Gastrocnemius medialis (tissue), 4 donors: ENCODE measurements around the gene PBXIP1. TPM values are rescaled to one million over a fixed set of nuclear protein-coding genes. Genes with fewer than 3 reads are reported as not detected.

Source experiments
- ATAC-seq, 2 donors: fragments of 150-250 bp; one replicate each; pipeline ENCODE4 v1.9.1; 2016
- DNase-seq, 2 donors: peaks; one replicate each; pipeline ENCODE4 v3.0.0-alpha.2; 2019
- H3K27ac ChIP-seq, 4 donors: fragments of 200-600 bp; sonication (generic); 1 replicate in 1 of 4; 2 replicates in 3 of 4; pipeline ENCODE4 v1.5.1; 2016 to 2018; ENCODE audit warnings: mild to moderate bottlenecking in 2 of 4, moderate library complexity in 1 of 4
- H3K27me3 ChIP-seq, 3 donors: fragments of 200-600 bp; sonication (generic) in 2 of 3; 1 replicate in 1 of 3; 2 replicates in 2 of 3; pipeline versions ENCODE4 v1.5.1 to v1.6.0; 2016 to 2019; ENCODE audit warnings: mild to moderate bottlenecking in 1 of 3, moderate library complexity in 1 of 3
- H3K36me3 ChIP-seq, 2 donors: fragments of 200-600 bp; sonication (generic) in 1 of 2; one replicate each; pipeline ENCODE4 v1.5.1; 2017 to 2018
- H3K4me1 ChIP-seq, 2 donors: fragments of 200-600 bp; sonication (generic) in 1 of 2; one replicate each; pipeline ENCODE4 v1.5.1; 2016 to 2017; ENCODE audit warnings: mild to moderate bottlenecking in 2 of 2
- H3K4me3 ChIP-seq, 4 donors: fragments of 200-600 bp; sonication (generic) in 3 of 4; 1 replicate in 1 of 4; 2 replicates in 3 of 4; pipeline ENCODE4 v1.5.1; 2016 to 2019; ENCODE audit warnings: mild to moderate bottlenecking in 2 of 4
- H3K9me3 ChIP-seq, 3 donors: fragments of 200-600 bp; sonication (generic) in 2 of 3; 1 replicate in 1 of 3; 2 replicates in 2 of 3; pipeline ENCODE4 v1.5.1; 2016 to 2019
- CTCF ChIP-seq, 5 experiments: fragments of 450-650 bp in 3 of 5; fragments of 200-600 bp in 2 of 5; sonication (generic) in 2 of 5; IDR thresholded peaks in 4 of 5; conservative IDR thresholded peaks in 1 of 5; 1 replicate in 4 of 5; 2 replicates in 1 of 5; pipeline ENCODE4 v1.5.1; 2016 to 2019; ENCODE audit warnings: antibody characterized with exemption in 5 of 5, mild to moderate bottlenecking in 3 of 5, moderate library complexity in 3 of 5
- POLR2A ChIP-seq, 2 donors: fragments of 450-650 bp; IDR thresholded peaks; one replicate each; pipeline ENCODE4 v1.6.1; 2017; ENCODE audit warnings: antibody characterized with exemption in 2 of 2, mild to moderate bottlenecking in 2 of 2, moderate library complexity in 2 of 2
- in situ Hi-C, 4 donors: fragments of 200-750 bp; cut with MboI; loops; one replicate each; pipeline versions ENCODE4 v1.15.0 to v1.8.0; 2017; ENCODE audit warnings: low sequenced_read_pairs in 4 of 4
- intact Hi-C: fragments of 100-400 bp; cut with DNase I; formaldehyde crosslinking; loops from one replicate; pipeline ENCODE4 v1.15.1; 2023; ENCODE audit warnings: low total_unique reads
- total RNA-seq, 4 donors: library from RNA; depleted of rRNA; stranded (reverse); fragments of >200 nt; gene quantifications; one replicate each; pipeline versions ENCODE4 v1.1.0 to v1.2.3, GENCODE V29; 2016

PBXIP1 gene
- total RNA-seq, 4 donors from 2014 or later: 126 to 171 (median 165) TPM

- H3K27ac ChIP-seq: no peak overlapping the region
- ATAC-seq: no peak
These were observed 38.7 kb upstream of the PBXIP1 start for GRCh38 chr1:154994591-154994990.

GRCh38 chr1:154994269-154994587 lies 38.3 kb upstream of the PBXIP1 start:
- TF ChIP-seq CTCF (IDR thresholded peaks at IDR 0.05 in 4 of 5, conservative IDR thresholded peaks at IDR 0.05 in 1 of 5) (no peak), POLR2A (IDR thresholded peaks at IDR 0.05) (no peak)
- Histone ChIP-seq H3K4me1 (peaks cover 5 to 11% of the 10 kb centered on the region in 2 donors), H3K4me3 (no peak overlapping the region), H3K27ac (no peak overlapping the region), H3K27me3 (no peaks in the 10 kb centered on the region), H3K9me3 (no peaks in the 10 kb centered on the region), H3K36me3 (peaks cover 0 to 14% of the 10 kb centered on the region in 2 donors)
- intact Hi-C loops: no loop called here
- in situ Hi-C loops: no loop called here
- ATAC-seq (no peak), DNase-seq (no peak)

More at GRCh38 chr1:154994591-154994990, 38.7 kb upstream of the PBXIP1 start:
- no peak overlapping the region for H3K4me3 ChIP-seq
- intact Hi-C loops: no loop called here
- no peak for TF ChIP-seq POLR2A (IDR thresholded peaks at IDR 0.05)
- TF ChIP-seq CTCF (IDR thresholded peaks at IDR 0.05 in 4 of 5, conservative IDR thresholded peaks at IDR 0.05 in 1 of 5): no peak
- no peaks in the 10 kb centered on the region for H3K27me3 ChIP-seq
- H3K36me3 ChIP-seq: peaks cover 0 to 10% of the 10 kb centered on the region in 2 donors
- no peak for DNase-seq
- in situ Hi-C loops: no loop called here
- no peaks in the 10 kb centered on the region for H3K9me3 ChIP-seq
- peaks cover 7 to 15% of the 10 kb centered on the region in 2 donors for H3K4me1 ChIP-seq

- no peak for TF ChIP-seq POLR2A (IDR thresholded peaks at IDR 0.05)
- TF ChIP-seq CTCF (IDR thresholded peaks at IDR 0.05 in 4 of 5, conservative IDR thresholded peaks at IDR 0.05 in 1 of 5): no peak
- intact Hi-C loops: no loop called here
These were observed 37.8 kb upstream of the PBXIP1 start, which contains the start of gene LENEP for GRCh38 chr1:154993572-154994268. Gene LENEP (plus strand): TSS chr1:154993586. CDS start chr1:154993608, 22 bp downstream.

DNA sequence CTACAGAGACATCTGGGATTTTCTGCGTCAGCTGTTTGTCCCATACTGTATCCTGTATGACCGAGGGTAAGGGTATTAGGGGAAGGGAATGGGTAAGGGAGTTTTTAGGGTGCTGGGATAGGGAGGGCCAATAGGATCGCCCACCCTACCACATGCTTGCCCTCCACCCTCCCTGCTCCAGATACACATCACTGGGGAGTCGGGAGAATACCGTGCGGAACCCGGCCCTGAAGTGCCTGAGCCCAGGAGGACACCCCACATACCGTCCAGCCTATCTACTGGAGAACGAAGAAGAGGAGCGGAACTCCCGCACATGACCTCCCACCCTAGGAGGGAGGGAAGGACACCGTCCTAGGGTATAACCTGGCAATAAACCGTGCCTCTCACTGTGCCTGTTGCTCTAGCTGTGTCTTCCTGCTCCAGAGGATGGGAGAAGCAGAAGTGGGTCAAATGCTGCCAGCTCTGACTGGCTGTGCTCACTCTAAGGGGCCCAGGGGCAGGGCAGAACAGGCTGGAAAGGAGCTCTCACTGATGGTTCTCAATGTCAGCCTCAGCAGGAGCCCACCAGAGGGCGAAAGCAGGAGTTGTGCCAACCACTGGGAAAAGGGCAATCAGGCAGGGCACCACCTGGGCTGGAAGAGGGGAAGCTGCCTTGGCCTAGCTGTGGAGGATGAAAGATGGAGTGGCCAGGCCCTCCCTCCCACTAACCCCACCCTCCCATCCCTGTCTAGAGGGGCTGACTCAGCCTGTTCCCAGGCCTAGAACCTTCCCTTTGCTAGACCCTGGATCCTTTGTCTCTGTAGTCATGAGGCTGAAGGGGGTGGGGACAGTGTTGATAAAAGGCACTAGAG lies 37.0 kb upstream of the PBXIP1 start:
- H3K9me3 ChIP-seq: no peaks in the 10 kb centered on the region
- no peak overlapping the region for H3K4me3 ChIP-seq
- in situ Hi-C loops: no loop called here
- DNase-seq (no peak), ATAC-seq (no peak)
- peaks cover 0 to 27% of the 10 kb centered on the region in 2 donors for H3K36me3 ChIP-seq
- no peaks in the 10 kb centered on the region for H3K27me3 ChIP-seq
- no peak for TF ChIP-seq CTCF (IDR thresholded peaks at IDR 0.05 in 4 of 5, conservative IDR thresholded peaks at IDR 0.05 in 1 of 5)
- H3K4me1 ChIP-seq: peaks cover 0 to 5% of the 10 kb centered on the region in 2 donors
- intact Hi-C loops: no loop called here
- H3K27ac ChIP-seq: no peak overlapping the region

More at GRCh38 chr1:154993572-154994268, 37.8 kb upstream of the PBXIP1 start, which contains the start of gene LENEP:
- no peaks in the 10 kb centered on the region for H3K27me3 ChIP-seq
- H3K9me3 ChIP-seq: no peaks in the 10 kb centered on the region
- H3K36me3 ChIP-seq: peaks cover 0 to 19% of the 10 kb centered on the region in 2 donors
- ATAC-seq (no peak), DNase-seq (no peak)
- in situ Hi-C loops: no loop called here
- no peak within 1 kb of the TSS for H3K27ac ChIP-seq
- no peak within 1 kb of the TSS for H3K4me3 ChIP-seq
- peaks cover under 1 to 11% of the 10 kb centered on the region in 2 donors for H3K4me1 ChIP-seq
